GM12878 (cell line): ENCODE results near the gene S1PR4. TPM values are rescaled to one million over a fixed set of nuclear protein-coding genes. Genes with fewer than 3 reads are reported as not detected.
A peak's percentile ranks its signal among the peaks of the same experiment; 100 is the strongest.

Source experiments
- BCL11A ChIP-seq: IDR thresholded peaks from 2 replicates; pipeline ENCODE4 v1.6.1; 2011; ENCODE audit warnings: low read depth, low read length
- CREB1 ChIP-seq: IDR thresholded peaks from 2 replicates; pipeline ENCODE4 v1.6.1; 2012; ENCODE audit warnings: low read depth, mild to moderate bottlenecking, inconsistent platforms
- DPF2 ChIP-seq: fragments of 450-650 bp; IDR thresholded peaks from 2 replicates; pipeline ENCODE4 v1.6.1; 2017; ENCODE audit warnings: mild to moderate bottlenecking
- FOS ChIP-seq: IDR thresholded peaks from 3 replicates; pipeline ENCODE4 v1.6.1; 2011; ENCODE audit warnings: borderline replicate concordance; ENCODE audit not compliant: insufficient read length; ENCODE audit errors: extremely low read depth
- FOXM1 ChIP-seq: IDR thresholded peaks from 2 replicates; pipeline ENCODE4 v1.6.1; 2012; ENCODE audit warnings: low read depth, mild to moderate bottlenecking, inconsistent platforms, low read length, moderate library complexity
- KAT2A ChIP-seq: conservative IDR thresholded peaks from 2 replicates; pipeline ENCODE4 v1.6.1; 2011; ENCODE audit warnings: low read depth, low read length; ENCODE audit not compliant: control insufficient read depth
- MAX ChIP-seq: IDR thresholded peaks from 2 replicates; pipeline ENCODE4 v1.6.1; 2012; ENCODE audit warnings: low read depth, low read length, improper control_type of control experiment
- MYB ChIP-seq: fragments of 150-350 bp; IDR thresholded peaks from 2 replicates; pipeline ENCODE4 v1.6.1; 2014; ENCODE audit warnings: mild to moderate bottlenecking, low read depth, low read length, borderline replicate concordance
- PAX5 ChIP-seq: IDR thresholded peaks from 2 replicates; pipeline ENCODE4 v1.6.1; 2011; ENCODE audit warnings: low read depth, low read length, borderline replicate concordance
- SIX5 ChIP-seq: IDR thresholded peaks from 2 replicates; pipeline ENCODE4 v1.6.1; 2011; ENCODE audit warnings: mild to moderate bottlenecking, low read depth, low read length, moderate library complexity; ENCODE audit not compliant: severe bottlenecking
- SRF ChIP-seq, 2 experiments: IDR thresholded peaks; 2 replicates each; pipeline ENCODE4 v1.6.1; 2011; ENCODE audit warnings: low read depth in 2 of 2, low read length in 2 of 2, mild to moderate bottlenecking in 1 of 2, moderate library complexity in 1 of 2
- STAT1 ChIP-seq: fragments of 450-650 bp; conservative IDR thresholded peaks from 2 replicates; pipeline ENCODE4 v1.6.1; 2014; ENCODE audit warnings: antibody characterized with exemption, mild to moderate bottlenecking
- YY1 ChIP-seq: IDR thresholded peaks from 2 replicates; pipeline ENCODE4 v1.6.1; 2011; ENCODE audit warnings: low read depth, mild to moderate bottlenecking, low read length
- ZNF687 ChIP-seq: fragments of 450-650 bp; IDR thresholded peaks from 2 replicates; pipeline ENCODE4 v1.6.1; 2017; ENCODE audit warnings: mild to moderate bottlenecking, moderate library complexity
- polyA plus RNA-seq, 11 experiments: library from polyadenylated mRNA; depleted of rRNA in 4 of 11; unstranded in 6 of 11; stranded (reverse) in 5 of 11; fragments of >200 nt; fragmentation: Nextera tagmentation in 4 of 11; fragmentation: Illumina TruSeq in 1 of 11; extraction: Ambion mirVana in 4 of 11; extraction: Trizol in 1 of 11; gene quantifications; 1 replicate in 1 of 11; 2 replicates in 10 of 11; pipeline versions ENCODE4 v1.2.1 to v1.2.3, GENCODE V29; 2011 to 2016; ENCODE audit warnings: inconsistent platforms in 2 of 11, missing spikeins in 2 of 11, low read depth in 1 of 11
- total RNA-seq, 4 experiments: library from RNA; depleted of rRNA in 3 of 4; stranded (reverse); fragments of >200 nt in 3 of 4; fragmentation: Illumina TruSeq in 1 of 4; extraction: Trizol in 1 of 4; gene quantifications; 2 replicates each; pipeline versions ENCODE4 v1.2.1 to v1.2.3, GENCODE V29; 2013 to 2021
- TF ChIP-seq, protein P1 (sequence below): fragments of 450-650 bp; IDR thresholded peaks from 2 replicates; pipeline ENCODE4 v1.6.1; 2016; ENCODE audit warnings: mild to moderate bottlenecking, moderate library complexity, borderline replicate concordance
- TF ChIP-seq, protein P2 (sequence below): IDR thresholded peaks from 2 replicates; pipeline ENCODE4 v1.6.1; 2011; ENCODE audit warnings: borderline replicate concordance, low read depth, mild to moderate bottlenecking, moderate library complexity, low read length; ENCODE audit not compliant: insufficient read depth, poor library complexity, severe bottlenecking
- TF ChIP-seq, protein P3 (sequence below): IDR thresholded peaks from 2 replicates; pipeline ENCODE4 v1.6.1; 2011; ENCODE audit warnings: low read depth, low read length, improper control_type of control experiment, borderline replicate concordance
- TF ChIP-seq, protein P4 (sequence below): fragments of 450-650 bp; IDR thresholded peaks from 2 replicates; pipeline ENCODE4 v1.6.1; 2014; ENCODE audit warnings: mild to moderate bottlenecking

Gene S1PR4
- total and polyA plus RNA-seq, 10 of the 15 experiments (the other 5 are each of a cell fraction or from before 2014, with no cell fraction given) = 0.19 to 57.7 (median 32.4) TPM; not detected in 1

DNA sequence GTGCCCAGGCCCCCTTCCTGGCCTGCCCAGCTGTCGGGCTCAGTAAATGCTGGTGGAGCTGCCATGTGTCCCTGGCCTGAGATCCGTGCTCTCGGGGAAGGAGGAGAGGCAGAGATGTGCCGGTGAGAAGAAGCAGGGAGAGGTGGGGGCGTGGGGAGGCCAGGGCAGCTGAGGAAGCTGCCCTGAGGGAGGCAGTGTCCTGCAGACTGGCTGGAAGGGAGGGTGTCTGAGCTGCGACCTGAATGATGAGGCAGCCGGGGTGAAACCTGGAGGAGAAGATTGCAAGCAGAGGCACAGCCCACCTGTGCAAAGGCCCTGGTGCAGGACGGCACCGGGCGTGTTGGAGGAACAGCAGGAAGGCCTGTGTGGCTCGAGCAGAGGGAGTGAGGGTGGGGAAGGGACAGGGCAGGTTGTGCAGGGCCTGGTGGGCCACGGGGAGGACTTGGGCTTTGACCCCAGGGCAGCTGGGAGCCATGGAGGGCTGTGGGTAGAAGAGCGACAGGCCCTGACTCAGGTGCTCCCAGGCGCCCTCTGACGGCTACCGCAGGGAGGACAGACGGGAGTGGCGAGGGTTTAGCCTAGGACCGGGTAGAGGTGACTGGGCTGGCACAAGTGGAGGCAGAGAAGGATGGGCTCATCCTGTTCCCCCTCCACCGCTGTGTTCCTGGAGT is 31.9 kb downstream of the S1PR4 start (continued):
- TF ChIP-seq, protein P1, sequence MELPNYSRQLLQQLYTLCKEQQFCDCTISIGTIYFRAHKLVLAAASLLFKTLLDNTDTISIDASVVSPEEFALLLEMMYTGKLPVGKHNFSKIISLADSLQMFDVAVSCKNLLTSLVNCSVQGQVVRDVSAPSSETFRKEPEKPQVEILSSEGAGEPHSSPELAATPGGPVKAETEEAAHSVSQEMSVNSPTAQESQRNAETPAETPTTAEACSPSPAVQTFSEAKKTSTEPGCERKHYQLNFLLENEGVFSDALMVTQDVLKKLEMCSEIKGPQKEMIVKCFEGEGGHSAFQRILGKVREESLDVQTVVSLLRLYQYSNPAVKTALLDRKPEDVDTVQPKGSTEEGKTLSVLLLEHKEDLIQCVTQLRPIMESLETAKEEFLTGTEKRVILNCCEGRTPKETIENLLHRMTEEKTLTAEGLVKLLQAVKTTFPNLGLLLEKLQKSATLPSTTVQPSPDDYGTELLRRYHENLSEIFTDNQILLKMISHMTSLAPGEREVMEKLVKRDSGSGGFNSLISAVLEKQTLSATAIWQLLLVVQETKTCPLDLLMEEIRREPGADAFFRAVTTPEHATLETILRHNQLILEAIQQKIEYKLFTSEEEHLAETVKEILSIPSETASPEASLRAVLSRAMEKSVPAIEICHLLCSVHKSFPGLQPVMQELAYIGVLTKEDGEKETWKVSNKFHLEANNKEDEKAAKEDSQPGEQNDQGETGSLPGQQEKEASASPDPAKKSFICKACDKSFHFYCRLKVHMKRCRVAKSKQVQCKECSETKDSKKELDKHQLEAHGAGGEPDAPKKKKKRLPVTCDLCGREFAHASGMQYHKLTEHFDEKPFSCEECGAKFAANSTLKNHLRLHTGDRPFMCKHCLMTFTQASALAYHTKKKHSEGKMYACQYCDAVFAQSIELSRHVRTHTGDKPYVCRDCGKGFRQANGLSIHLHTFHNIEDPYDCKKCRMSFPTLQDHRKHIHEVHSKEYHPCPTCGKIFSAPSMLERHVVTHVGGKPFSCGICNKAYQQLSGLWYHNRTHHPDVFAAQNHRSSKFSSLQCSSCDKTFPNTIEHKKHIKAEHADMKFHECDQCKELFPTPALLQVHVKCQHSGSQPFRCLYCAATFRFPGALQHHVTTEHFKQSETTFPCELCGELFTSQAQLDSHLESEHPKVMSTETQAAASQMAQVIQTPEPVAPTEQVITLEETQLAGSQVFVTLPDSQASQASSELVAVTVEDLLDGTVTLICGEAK = no peak
- TF ChIP-seq CREB1 (no peak), SIX5 (no peak), YY1 (0 out of 2 replicates have a peak, but pooled peaks have one; percentile 55), ZNF687 (no peak), DPF2 (no peak), MAX (no peak), PAX5 (no peak), FOXM1 (no peak), MYB (no peak), STAT1 (no peak), KAT2A (no peak), BCL11A (no peak), SRF (IDR thresholded peaks at IDR 0.05; ENCODE audit: low read depth in 2 of 2, low read length in 2 of 2) (no peak), FOS (no peak)
- TF ChIP-seq, protein P2, sequence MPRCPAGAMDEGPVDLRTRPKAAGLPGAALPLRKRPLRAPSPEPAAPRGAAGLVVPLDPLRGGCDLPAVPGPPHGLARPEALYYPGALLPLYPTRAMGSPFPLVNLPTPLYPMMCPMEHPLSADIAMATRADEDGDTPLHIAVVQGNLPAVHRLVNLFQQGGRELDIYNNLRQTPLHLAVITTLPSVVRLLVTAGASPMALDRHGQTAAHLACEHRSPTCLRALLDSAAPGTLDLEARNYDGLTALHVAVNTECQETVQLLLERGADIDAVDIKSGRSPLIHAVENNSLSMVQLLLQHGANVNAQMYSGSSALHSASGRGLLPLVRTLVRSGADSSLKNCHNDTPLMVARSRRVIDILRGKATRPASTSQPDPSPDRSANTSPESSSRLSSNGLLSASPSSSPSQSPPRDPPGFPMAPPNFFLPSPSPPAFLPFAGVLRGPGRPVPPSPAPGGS = peak; percentile 57
- TF ChIP-seq, protein P3, sequence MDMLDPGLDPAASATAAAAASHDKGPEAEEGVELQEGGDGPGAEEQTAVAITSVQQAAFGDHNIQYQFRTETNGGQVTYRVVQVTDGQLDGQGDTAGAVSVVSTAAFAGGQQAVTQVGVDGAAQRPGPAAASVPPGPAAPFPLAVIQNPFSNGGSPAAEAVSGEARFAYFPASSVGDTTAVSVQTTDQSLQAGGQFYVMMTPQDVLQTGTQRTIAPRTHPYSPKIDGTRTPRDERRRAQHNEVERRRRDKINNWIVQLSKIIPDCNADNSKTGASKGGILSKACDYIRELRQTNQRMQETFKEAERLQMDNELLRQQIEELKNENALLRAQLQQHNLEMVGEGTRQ = no peak
- TF ChIP-seq, protein P4, sequence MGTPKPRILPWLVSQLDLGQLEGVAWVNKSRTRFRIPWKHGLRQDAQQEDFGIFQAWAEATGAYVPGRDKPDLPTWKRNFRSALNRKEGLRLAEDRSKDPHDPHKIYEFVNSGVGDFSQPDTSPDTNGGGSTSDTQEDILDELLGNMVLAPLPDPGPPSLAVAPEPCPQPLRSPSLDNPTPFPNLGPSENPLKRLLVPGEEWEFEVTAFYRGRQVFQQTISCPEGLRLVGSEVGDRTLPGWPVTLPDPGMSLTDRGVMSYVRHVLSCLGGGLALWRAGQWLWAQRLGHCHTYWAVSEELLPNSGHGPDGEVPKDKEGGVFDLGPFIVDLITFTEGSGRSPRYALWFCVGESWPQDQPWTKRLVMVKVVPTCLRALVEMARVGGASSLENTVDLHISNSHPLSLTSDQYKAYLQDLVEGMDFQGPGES = no peak
